Muscle layer of colon (tissue), 2 donors: Measurements from ENCODE around the gene CASR.
"Not testable (repeated sequence)": the region's sequence is repeated elsewhere in the genome, so short reads cannot be mapped to it uniquely, and the experiment has no call there.

Experiments used
- H3K27ac ChIP-seq: one replicate; pipeline ENCODE4 v1.7.0; 2013; ENCODE audit warnings: low read depth, mild to moderate bottlenecking, low read length, moderate library complexity
- H3K27me3 ChIP-seq, 2 donors: one replicate each; pipeline ENCODE4 v1.7.0; 2013; ENCODE audit warnings: low read length in 2 of 2, mild to moderate bottlenecking in 2 of 2; ENCODE audit not compliant: insufficient read depth in 2 of 2, control insufficient read depth in 1 of 2
- H3K36me3 ChIP-seq: one replicate; pipeline ENCODE4 v1.7.0; 2013; ENCODE audit warnings: mild to moderate bottlenecking, low read length; ENCODE audit not compliant: insufficient read depth
- H3K4me1 ChIP-seq: one replicate; pipeline ENCODE4 v1.7.0; 2013; ENCODE audit warnings: mild to moderate bottlenecking, low read length; ENCODE audit not compliant: insufficient read depth
- H3K4me3 ChIP-seq, 2 donors: one replicate each; pipeline ENCODE4 v1.7.0; 2013; ENCODE audit warnings: low read length in 2 of 2, low read depth in 1 of 2, mild to moderate bottlenecking in 1 of 2, moderate library complexity in 1 of 2
- H3K9ac ChIP-seq: one replicate; pipeline ENCODE4 v1.7.0; 2013; ENCODE audit warnings: low read length
- H3K9me3 ChIP-seq: one replicate; pipeline ENCODE4 v1.7.0; 2013; ENCODE audit warnings: mild to moderate bottlenecking, low read length
- donor health status: abdominal sarcoma.
- donor health status: Adenocarcinoma of cecum.

The CASR gene

GRCh38 chr3:122183521-122183892 is at the start of gene CASR:
Gene CASR (plus strand): TSS chr3:122183668. CDS start chr3:122254190, 70,522 bp downstream.
- H3K27ac ChIP-seq, result no peak within 1 kb of the TSS
- H3K9ac ChIP-seq, result no peak within 1 kb of the TSS
- H3K4me1 ChIP-seq, result no peaks in the 10 kb centered on the region
- no peaks in the 10 kb centered on the region for H3K9me3 ChIP-seq
- H3K36me3 ChIP-seq, result no peaks in the 10 kb centered on the region
- H3K4me3 ChIP-seq, result no peak within 1 kb of the TSS
- H3K27me3 ChIP-seq, result peaks cover 5 to 12% of the 10 kb centered on the region in 2 donors

GRCh38 chr3:122146466-122146865 is 37.0 kb upstream of the CASR start:
- Histone ChIP-seq H3K27ac (no peak overlapping the region), H3K9me3 (no peaks in the 10 kb centered on the region), H3K27me3 (no peaks in the 10 kb centered on the region), H3K36me3 (no peaks in the 10 kb centered on the region), H3K4me1 (no peaks in the 10 kb centered on the region), H3K9ac (no peak overlapping the region), H3K4me3 (no peak overlapping the region)

DNA sequence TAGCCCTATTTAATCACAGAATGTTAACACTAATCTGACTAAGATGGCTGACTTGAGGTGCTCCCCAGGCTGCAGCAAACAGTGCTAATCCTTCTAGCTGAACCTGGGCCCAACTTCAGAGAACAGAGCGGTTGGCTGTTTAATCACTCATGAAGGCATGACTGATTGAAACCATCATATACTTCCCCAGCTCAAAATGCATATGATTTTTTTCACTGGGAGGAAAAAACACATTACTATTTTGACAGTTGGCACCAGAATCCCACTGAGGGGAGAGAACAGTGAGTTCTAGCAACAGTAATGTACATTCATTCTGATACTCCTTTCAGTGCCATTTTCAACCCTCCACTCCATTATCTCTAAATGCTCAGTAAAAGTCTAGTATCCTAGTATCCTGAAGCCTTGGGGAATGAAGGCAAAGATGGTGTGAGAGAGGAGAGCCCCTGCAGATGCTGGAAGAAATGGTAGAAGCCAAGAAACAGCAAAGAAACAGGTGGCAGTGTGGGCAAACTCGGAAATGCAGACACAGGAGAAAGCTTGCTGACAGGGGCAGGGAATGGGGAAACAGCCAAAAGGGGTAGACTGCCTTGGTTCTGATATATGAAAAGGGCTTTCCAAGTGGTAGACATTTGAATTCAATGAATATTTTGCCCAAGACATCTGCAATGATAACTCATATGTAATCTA is 34.4 kb upstream of the CASR start:
- no peaks in the 10 kb centered on the region for H3K4me1 ChIP-seq
- H3K9me3 ChIP-seq, result no peaks in the 10 kb centered on the region
- H3K9ac ChIP-seq, result no peak overlapping the region
- no peaks in the 10 kb centered on the region for H3K36me3 ChIP-seq
- H3K4me3 ChIP-seq, result no peak overlapping the region
- H3K27me3 ChIP-seq, result no peaks in the 10 kb centered on the region
- H3K27ac ChIP-seq, result no peak overlapping the region

- H3K27ac ChIP-seq, result no peak overlapping the region
Measured at GRCh38 chr3:122151480-122151879, 32.0 kb upstream of the CASR start.

DNA sequence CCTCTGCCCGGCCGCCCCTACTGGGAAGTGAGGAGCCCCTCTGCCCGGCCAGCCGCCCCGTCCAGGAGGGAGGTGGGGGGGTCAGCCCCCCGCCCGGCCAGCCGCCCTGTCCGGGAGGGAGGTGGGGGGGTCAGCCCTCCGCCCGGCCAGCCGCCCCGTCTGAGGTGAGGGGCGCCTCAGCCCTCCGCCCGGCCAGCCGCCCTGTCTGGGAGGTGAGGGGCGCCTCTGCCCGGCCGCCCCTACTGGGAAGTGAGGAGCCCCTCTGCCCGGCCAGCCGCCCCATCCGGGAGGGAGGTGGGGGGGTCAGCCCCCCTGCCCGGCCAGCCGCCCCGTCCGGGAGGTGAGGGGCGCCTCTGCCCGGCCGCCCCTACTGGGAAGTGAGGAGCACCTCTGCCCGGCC is 18.5 kb upstream of the CASR start:
- H3K4me3 ChIP-seq, H3K9me3 ChIP-seq, H3K27ac ChIP-seq, H3K27me3 ChIP-seq, H3K9ac ChIP-seq, H3K4me1 ChIP-seq, H3K36me3 ChIP-seq: not testable (repeated sequence)

More at GRCh38 chr3:122151480-122151879, 32.0 kb upstream of the CASR start:
- H3K9me3 ChIP-seq, result no peaks in the 10 kb centered on the region
- H3K36me3 ChIP-seq, result no peaks in the 10 kb centered on the region
- no peak overlapping the region for H3K4me3 ChIP-seq
- no peaks in the 10 kb centered on the region for H3K27me3 ChIP-seq
- H3K9ac ChIP-seq, result no peak overlapping the region
- H3K4me1 ChIP-seq, result no peaks in the 10 kb centered on the region

- H3K9ac ChIP-seq, result no peak overlapping the region
- no peaks in the 10 kb centered on the region for H3K4me1 ChIP-seq
- H3K27me3 ChIP-seq, result no peaks in the 10 kb centered on the region
- no peaks in the 10 kb centered on the region for H3K36me3 ChIP-seq
- H3K4me3 ChIP-seq, result no peak overlapping the region
- H3K27ac ChIP-seq, result no peak overlapping the region
- H3K9me3 ChIP-seq, result no peaks in the 10 kb centered on the region
Measured at GRCh38 chr3:122167630-122168029, 15.8 kb upstream of the CASR start.

GRCh38 chr3:122168044-122168443 is 15.4 kb upstream of the CASR start:
- no peaks in the 10 kb centered on the region for H3K9me3 ChIP-seq
- H3K4me1 ChIP-seq, result no peaks in the 10 kb centered on the region
- H3K9ac ChIP-seq, result no peak overlapping the region
- no peaks in the 10 kb centered on the region for H3K27me3 ChIP-seq
- no peak overlapping the region for H3K4me3 ChIP-seq
- H3K27ac ChIP-seq, result no peak overlapping the region
- H3K36me3 ChIP-seq, result no peaks in the 10 kb centered on the region

DNA sequence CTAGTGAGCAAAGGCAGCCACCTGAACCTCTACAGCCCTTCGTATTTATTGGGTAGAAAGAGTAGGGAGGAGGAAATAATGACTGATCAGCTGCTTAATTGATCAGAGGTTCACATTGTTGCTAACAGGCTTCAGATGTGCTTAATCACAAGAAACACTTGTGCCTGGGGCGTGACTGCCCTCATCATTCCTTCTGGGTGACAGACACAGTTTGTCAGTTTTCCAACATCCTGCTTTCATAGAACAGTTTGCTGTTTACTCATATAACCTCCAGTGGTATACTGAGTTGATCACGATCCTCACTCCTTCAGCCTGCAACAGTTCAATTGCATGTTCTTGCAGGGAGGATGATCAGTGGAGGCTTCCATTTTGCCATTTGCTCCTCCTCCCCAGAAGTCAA is 13.6 kb upstream of the CASR start:
- no peak overlapping the region for H3K4me3 ChIP-seq

DNA sequence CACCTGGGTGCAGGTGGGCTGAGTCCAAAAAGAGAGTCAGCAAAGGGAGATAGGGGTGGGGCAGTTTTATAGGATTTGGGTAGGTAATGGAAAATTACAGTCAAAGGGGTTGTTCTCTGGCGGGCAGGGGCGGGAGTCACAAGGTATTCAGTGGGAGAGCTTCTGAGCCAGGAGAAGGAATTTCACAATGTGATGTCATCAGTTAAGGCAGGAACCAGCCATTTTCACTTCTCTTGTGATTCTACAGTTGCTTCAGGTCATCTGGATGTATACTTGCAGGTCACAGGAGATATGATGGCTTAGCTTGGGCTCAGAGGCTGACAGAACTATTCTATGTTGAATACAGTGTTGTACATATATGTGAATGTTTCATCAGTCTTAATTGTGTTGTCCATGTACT is 12.1 kb upstream of the CASR start:
- not testable (repeated sequence) for H3K27me3 ChIP-seq, H3K27ac ChIP-seq, H3K9me3 ChIP-seq, H3K4me1 ChIP-seq, H3K9ac ChIP-seq, H3K4me3 ChIP-seq, H3K36me3 ChIP-seq

More for the DNA sequence above, 13.6 kb upstream of the CASR start:
- H3K9me3 ChIP-seq, result no peaks in the 10 kb centered on the region
- H3K27me3 ChIP-seq, result no peaks in the 10 kb centered on the region
- no peaks in the 10 kb centered on the region for H3K4me1 ChIP-seq
- H3K36me3 ChIP-seq, result no peaks in the 10 kb centered on the region
- no peak overlapping the region for H3K9ac ChIP-seq
- H3K27ac ChIP-seq, result no peak overlapping the region

GRCh38 chr3:122178711-122179110 is 4.8 kb upstream of the CASR start:
- no peaks in the 10 kb centered on the region for H3K36me3 ChIP-seq
- H3K4me3 ChIP-seq, result no peak overlapping the region
- no peaks in the 10 kb centered on the region for H3K9me3 ChIP-seq
- peaks cover 3 to 5% of the 10 kb centered on the region in 2 donors for H3K27me3 ChIP-seq
- H3K9ac ChIP-seq, result no peak overlapping the region
- H3K27ac ChIP-seq, result no peak overlapping the region
- H3K4me1 ChIP-seq, result no peaks in the 10 kb centered on the region

DNA sequence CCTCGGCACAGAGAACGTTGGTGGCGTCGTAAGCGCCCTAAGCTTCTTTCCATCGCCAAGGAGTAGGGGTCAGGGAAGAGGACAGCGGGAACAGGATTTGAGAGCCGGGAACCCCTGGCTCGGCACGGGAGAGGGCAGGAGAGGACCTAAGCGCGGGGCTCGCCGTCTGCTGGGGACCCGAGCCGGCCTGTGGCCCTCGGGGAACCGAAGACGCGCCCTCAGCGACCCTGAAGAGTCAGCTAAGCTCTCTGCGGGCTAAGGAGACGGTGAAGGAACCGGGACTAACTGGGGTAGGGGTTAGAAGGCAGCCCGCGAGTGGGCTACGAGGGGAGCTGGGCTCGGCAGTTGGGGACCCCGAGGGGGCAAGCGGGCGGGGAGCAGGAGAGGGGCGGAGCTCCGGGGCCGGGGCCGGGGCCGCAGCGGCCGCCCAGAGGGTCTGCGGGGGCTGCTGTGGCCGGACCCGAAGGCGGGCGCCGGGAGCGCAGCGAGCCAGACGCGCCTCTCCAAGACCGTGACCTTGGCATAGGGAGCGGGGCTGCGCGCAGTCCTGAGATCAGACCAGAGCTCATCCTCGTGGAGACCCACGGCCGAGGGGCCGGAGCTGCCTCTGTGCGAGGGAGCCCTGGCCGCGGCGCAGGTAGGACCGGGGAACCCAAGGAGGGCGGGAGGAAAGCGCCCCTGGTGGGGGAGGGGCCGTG is 574 bp downstream of the CASR start:
- H3K4me1 ChIP-seq, result no peaks in the 10 kb centered on the region
- no peak overlapping the region for H3K9ac ChIP-seq
- H3K4me3 ChIP-seq, result no peak overlapping the region
- H3K27ac ChIP-seq, result no peak overlapping the region
- H3K36me3 ChIP-seq, result no peaks in the 10 kb centered on the region
- H3K27me3 ChIP-seq, result peaks cover 5 to 12% of the 10 kb centered on the region in 2 donors
- no peaks in the 10 kb centered on the region for H3K9me3 ChIP-seq

DNA sequence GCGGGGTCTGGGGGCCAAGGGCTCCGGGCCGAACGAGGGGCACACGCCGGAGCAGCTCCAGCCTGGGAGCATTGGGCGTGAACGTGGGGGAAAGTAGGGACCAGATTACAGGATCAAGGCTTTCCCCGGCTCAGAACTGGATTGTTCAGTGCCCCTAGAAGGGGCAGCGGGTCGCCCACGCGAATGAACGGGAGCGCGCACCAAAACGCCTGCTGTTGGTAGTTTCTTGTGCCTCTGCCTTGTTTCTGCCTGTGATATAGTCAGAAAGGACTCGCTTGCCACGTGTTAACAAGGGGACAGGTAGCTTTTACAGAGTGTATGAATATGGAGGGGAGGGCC is 1.1 kb downstream of the CASR start:
- Histone ChIP-seq H3K4me3 (no peak overlapping the region), H3K36me3 (no peaks in the 10 kb centered on the region), H3K9me3 (no peaks in the 10 kb centered on the region), H3K9ac (no peak overlapping the region), H3K27me3 (peaks cover 5 to 12% of the 10 kb centered on the region in 2 donors), H3K4me1 (no peaks in the 10 kb centered on the region), H3K27ac (no peak overlapping the region)
